HG02870 (cell line): ENCODE measurements around the gene OR4C3.
A peak's percentile ranks its signal among the peaks of the same experiment; 100 is the strongest.
"Not testable (repeated sequence)": the region's sequence is repeated elsewhere in the genome, so short reads cannot be mapped to it uniquely, and the experiment has no call there.

Source experiments
- ATAC-seq: cut with Tn5 transposase; IDR thresholded peaks from one replicate; pipeline ENCODE4 v1.9.1; 2021; ENCODE audit warnings: mild to moderate bottlenecking, moderate library complexity; ENCODE audit not compliant: unreplicated experiment

The OR4C3 gene

DNA sequence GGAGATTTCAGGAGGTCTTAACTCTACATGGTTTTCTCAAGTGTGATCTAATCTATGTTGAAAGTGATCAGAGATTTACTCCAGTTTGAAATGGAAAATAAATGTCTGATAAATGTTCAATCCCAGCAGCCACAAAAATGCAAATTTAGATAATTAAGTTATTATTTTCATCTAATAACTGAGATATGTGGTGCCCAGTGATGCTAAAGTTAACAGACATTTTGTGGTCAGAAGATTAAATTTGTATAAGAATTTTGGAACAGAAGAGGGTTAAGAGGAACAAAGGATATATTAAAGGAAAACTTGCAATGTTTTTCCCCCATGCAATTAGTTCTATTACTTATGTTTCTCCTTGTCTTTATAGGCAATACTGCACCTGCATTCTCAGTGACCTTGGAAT is at the start of gene OR4C3:
Gene OR4C3, plus strand, starts transcription at position 301 of the 400 bp plus-strand sequence. CDS start 102 bp downstream, outside the sequence.
- ATAC-seq: not testable (repeated sequence)

- no peak for ATAC-seq
Measured at GRCh38 chr11:48305923-48306322, 18.8 kb upstream of the OR4C3 start, which contains the start of gene OR4S1. OR4S1 (plus strand) TSS chr11:48306223; CDS start chr11:48306223, 0 bp downstream.

GRCh38 chr11:48307760-48308386 is 16.8 kb upstream of the OR4C3 start:
- peak; percentile 94 for ATAC-seq

GRCh38 chr11:48313590-48313989 is 11.1 kb upstream of the OR4C3 start:
- not testable (repeated sequence) for ATAC-seq

DNA sequence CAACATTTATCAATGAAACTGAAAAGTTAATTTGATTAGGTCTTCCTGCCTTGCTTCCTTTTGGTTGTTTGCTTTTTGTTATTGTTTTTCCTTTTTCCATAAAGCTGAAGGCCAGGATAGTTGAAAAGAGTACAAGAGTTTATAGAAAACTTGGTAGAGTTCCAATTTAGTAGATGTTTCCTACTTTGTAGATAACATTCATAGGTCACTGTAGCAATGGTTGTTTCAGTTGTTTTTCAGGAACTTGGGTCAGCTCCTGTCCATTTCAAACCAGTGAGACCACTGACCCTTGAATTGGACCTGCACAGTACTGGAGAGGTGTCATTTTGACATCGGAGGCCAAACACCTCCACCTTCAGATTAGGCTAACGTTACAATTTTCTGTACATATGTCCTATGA is 4.9 kb upstream of the OR4C3 start:
- not testable (repeated sequence) for ATAC-seq

GRCh38 chr11:48341466-48341865 is 16.7 kb downstream of the OR4C3 start:
- no peak for ATAC-seq

DNA sequence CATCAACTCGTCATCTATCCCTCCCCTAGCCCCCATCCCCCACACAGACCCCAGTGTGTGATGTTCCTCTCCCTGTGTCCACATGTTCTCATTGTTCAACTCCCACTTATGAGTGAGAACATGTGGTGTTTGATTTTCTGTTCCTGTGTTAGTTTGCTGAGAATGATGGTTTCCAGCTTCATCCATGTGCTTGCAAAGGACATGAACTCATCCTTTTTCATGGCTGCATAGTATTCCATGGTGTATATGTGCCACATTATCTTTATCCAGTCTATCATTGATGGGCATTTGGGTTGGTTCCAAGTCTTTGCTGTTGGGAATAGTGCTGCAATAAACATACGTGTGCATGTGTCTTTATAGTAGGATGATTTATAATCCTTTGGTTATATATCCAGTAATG is 17.8 kb downstream of the OR4C3 start:
- not testable (repeated sequence) for ATAC-seq

- not testable (repeated sequence) for ATAC-seq
Measured at GRCh38 chr11:48346286-48346685, 21.6 kb downstream of the OR4C3 start.

- ATAC-seq: no peak
Measured at GRCh38 chr11:48354013-48354412, 29.3 kb downstream of the OR4C3 start.

GRCh38 chr11:48354677-48355076 is 30.0 kb downstream of the OR4C3 start:
- ATAC-seq: no peak

GRCh38 chr11:48361289-48361688 is 36.6 kb downstream of the OR4C3 start:
- ATAC-seq: not testable (repeated sequence)

- ATAC-seq: no peak
Measured at GRCh38 chr11:48366365-48366764, 41.6 kb downstream of the OR4C3 start, which contains the start of gene OR4C5. OR4C5 (minus strand) TSS chr11:48366465; CDS start chr11:48366465, 0 bp downstream.
